HepG2 (cell line): ENCODE data around the gene PCAT7.

Source experiments
- EZH2 ChIP-seq: conservative IDR thresholded peaks from 2 replicates; pipeline ENCODE4 v1.6.1; 2012; ENCODE audit warnings: mild to moderate bottlenecking, low read depth, low read length, moderate library complexity
- ZNF670 ChIP-seq: sonication (generic); formaldehyde crosslinking; IDR thresholded peaks from 2 replicates; pipeline ENCODE4 v1.8.0; 2022; ENCODE audit warnings: mild to moderate bottlenecking, missing genetic modification reagents, borderline replicate concordance

DNA sequence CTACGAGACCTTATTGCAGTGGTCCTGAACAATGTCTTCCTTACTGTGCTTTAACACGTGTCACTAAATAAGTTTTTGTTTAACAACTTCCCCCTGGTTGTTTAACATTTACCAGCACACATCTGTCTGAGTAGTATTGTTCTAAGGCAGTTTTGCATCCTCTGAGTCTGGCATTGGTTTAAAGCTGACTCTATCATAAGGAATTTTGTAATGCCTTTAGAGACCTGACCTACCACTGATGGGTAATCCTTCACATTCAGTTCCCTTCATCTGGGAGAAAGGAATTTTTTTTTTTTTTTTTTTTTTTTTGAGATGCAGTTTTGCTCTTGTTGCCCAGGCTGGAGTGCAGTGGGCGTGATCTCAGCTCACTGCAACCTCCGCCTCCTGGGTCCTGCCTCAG lies 20.0 kb upstream of the PCAT7 start:
- TF ChIP-seq EZH2, result no peak
- TF ChIP-seq ZNF670 (CRISPR knock-in tag), result no peak
